Measurements from ENCODE around the gene OLFM1.
A peak's percentile ranks its signal among the peaks of the same experiment; 100 is the strongest.

Gene OLFM1

GRCh38 chr9:135077497-135078200 lies 9.8 kb upstream of the OLFM1 start:
- no peak for DNase-seq

- no peak for DNase-seq
Measured at GRCh38 chr9:135078361-135078821, 9.1 kb upstream of the OLFM1 start.

- no peak for DNase-seq
Measured at GRCh38 chr9:135079018-135079417, 8.4 kb upstream of the OLFM1 start.

GRCh38 chr9:135079676-135080075 lies 7.8 kb upstream of the OLFM1 start:
- no peak for DNase-seq

- no peak for DNase-seq
Measured at GRCh38 chr9:135080286-135081263, 6.9 kb upstream of the OLFM1 start.

GRCh38 chr9:135081264-135081660 lies 6.2 kb upstream of the OLFM1 start:
- no peak for DNase-seq

GRCh38 chr9:135081731-135082130 lies 5.7 kb upstream of the OLFM1 start:
- no peak for DNase-seq

- no peak for DNase-seq
Measured at GRCh38 chr9:135082536-135082935, 4.9 kb upstream of the OLFM1 start.

GRCh38 chr9:135083241-135083810 lies 4.1 kb upstream of the OLFM1 start:
- no peak for DNase-seq

- DNase-seq = no peak
Measured at GRCh38 chr9:135083831-135084230, 3.6 kb upstream of the OLFM1 start.

- no peak for DNase-seq
Measured at GRCh38 chr9:135084262-135084661, 3.2 kb upstream of the OLFM1 start.

- no peak for DNase-seq
Measured at GRCh38 chr9:135084881-135085760, 2.3 kb upstream of the OLFM1 start.

GRCh38 chr9:135085830-135086546 lies 1.5 kb upstream of the OLFM1 start:
- DNase-seq = peak; percentile 13

- no peak for DNase-seq
Measured at GRCh38 chr9:135086597-135087488, 625 bp upstream of the OLFM1 start.

- DNase-seq = no peak
Measured at GRCh38 chr9:135087899-135088347, 455 bp downstream of the OLFM1 start.

- DNase-seq = no peak
Measured at GRCh38 chr9:135088348-135088978, 995 bp downstream of the OLFM1 start.

- no peak for DNase-seq
Measured at GRCh38 chr9:135088979-135089847, 1.7 kb downstream of the OLFM1 start.

GRCh38 chr9:135090081-135090480 lies 2.6 kb downstream of the OLFM1 start:
- no peak for DNase-seq

- DNase-seq = no peak
Measured at GRCh38 chr9:135090547-135090946, 3.1 kb downstream of the OLFM1 start.

All from stimulated activated CD4-positive, alpha-beta T cell treated with anti-CD3 and anti-CD28 coated beads, Interleukin-4, amount 100 ng/mL, for 1 hour (primary cell).